OCI-LY3 (cell line): ENCODE results near the gene DCLK3.

Experiments
- CTCF ChIP-seq: fragments of 200-600, 300-600 bp; sonication (generic); IDR thresholded peaks from 2 replicates; pipeline ENCODE4 v1.5.1; 2014; ENCODE audit warnings: antibody characterized with exemption, low read length, low read depth
- EZH2phosphoT487 ChIP-seq: fragments of 200-600 bp; shearing (Covaris generic); IDR thresholded peaks from 2 replicates; pipeline ENCODE4 v1.6.1; 2018; ENCODE audit warnings: antibody characterized with exemption, mixed run types, low read depth

GRCh38 chr3:36669764-36670163, 94.6 kb downstream of the DCLK3 start:
- TF ChIP-seq CTCF, result no peak
- TF ChIP-seq EZH2phosphoT487, result no peak
